Gastroesophageal sphincter (tissue), 4 donors: ENCODE data around the gene KRTAP5-3. TPM values are rescaled to one million over a fixed set of nuclear protein-coding genes. Genes with fewer than 3 reads are reported as not detected.

ENCODE experiments used
- ATAC-seq: fragments of 150-250 bp; one replicate; pipeline ENCODE4 v1.9.1; 2016; ENCODE audit warnings: mild to moderate bottlenecking, moderate library complexity
- H3K27ac ChIP-seq, 4 donors: fragments of 200-600 bp; sonication (generic) in 3 of 4; 1 replicate in 3 of 4; 2 replicates in 1 of 4; pipeline ENCODE4 v1.5.1; 2016 to 2019
- H3K27me3 ChIP-seq: fragments of 200-600 bp; sonication (generic); one replicate; pipeline ENCODE4 v1.5.1; 2019
- H3K36me3 ChIP-seq, 2 donors: fragments of 200-600 bp; sonication (generic); one replicate each; pipeline ENCODE4 v1.5.1; 2019; ENCODE audit warnings: control low read depth in 1 of 2
- H3K4me1 ChIP-seq, 3 donors: fragments of 200-600 bp; sonication (generic); 1 replicate in 2 of 3; 2 replicates in 1 of 3; pipeline ENCODE4 v1.5.1; 2016 to 2019; ENCODE audit warnings: control low read depth in 2 of 3
- H3K4me3 ChIP-seq, 2 donors: fragments of 200-600 bp; sonication (generic); one replicate each; pipeline ENCODE4 v1.5.1; 2019; ENCODE audit warnings: mild to moderate bottlenecking in 1 of 2, moderate library complexity in 1 of 2
- H3K9me3 ChIP-seq, 3 donors: fragments of 200-600 bp; sonication (generic); one replicate each; pipeline ENCODE4 v1.5.1; 2017 to 2019; ENCODE audit warnings: control low read depth in 2 of 3
- CTCF ChIP-seq, 4 experiments: fragments of 200-600 bp in 2 of 4; fragments of 450-650 bp in 2 of 4; sonication (generic) in 1 of 4; IDR thresholded peaks; one replicate each; pipeline ENCODE4 v1.5.1; 2017 to 2019; ENCODE audit warnings: antibody characterized with exemption in 4 of 4, mild to moderate bottlenecking in 2 of 4, moderate library complexity in 2 of 4
- EP300 ChIP-seq: sonication (generic); formaldehyde crosslinking; IDR thresholded peaks from one replicate; pipeline ENCODE4 v1.6.1; 2017; ENCODE audit warnings: antibody characterized with exemption, mild to moderate bottlenecking
- POLR2A ChIP-seq, 2 donors: fragments of 450-650 bp; IDR thresholded peaks; one replicate each; pipeline ENCODE4 v1.6.1; 2017; ENCODE audit warnings: antibody characterized with exemption in 2 of 2, mild to moderate bottlenecking in 2 of 2, moderate library complexity in 1 of 2
- POLR2AphosphoS5 ChIP-seq: sonication (generic); formaldehyde crosslinking; IDR thresholded peaks from one replicate; pipeline ENCODE4 v1.6.1; 2017; ENCODE audit warnings: antibody characterized with exemption
- WGBS, 2 donors: methylation state at CpG; one replicate each; pipeline ENCODE4 v1.1.5; 2018; ENCODE audit warnings: low coverage in 1 of 2; 5-methylcytosine and 5-hydroxymethylcytosine counted together
- total RNA-seq, 4 donors: library from RNA; depleted of rRNA; stranded (reverse); fragments of >200 nt; gene quantifications; one replicate each; pipeline ENCODE4 v1.1.0, GENCODE V29; 2016

KRTAP5-3 gene
- total RNA-seq, 4 donors from 2014 or later: not detected

GRCh38 chr11:1652026-1652425, 43.8 kb upstream of the KRTAP5-3 start:
- 61% methylated on average over 3 of the region's 19 CpGs; no CpG with 5 or more reads in 1 of the 2 donors for WGBS, 2 donors
- no peak overlapping the region for H3K27ac ChIP-seq

GRCh38 chr11:1651411-1651980, 43.2 kb upstream of the KRTAP5-3 start:
- H3K4me3 ChIP-seq: no peak overlapping the region
- H3K36me3 ChIP-seq: no peaks in the 10 kb centered on the region
- TF ChIP-seq POLR2A (IDR thresholded peaks at IDR 0.05): no peak
- no peak for TF ChIP-seq CTCF (IDR thresholded peaks at IDR 0.05)
- TF ChIP-seq EP300: no peak
- no peak for TF ChIP-seq POLR2AphosphoS5
- ATAC-seq: no peak
- no peaks in the 10 kb centered on the region for H3K9me3 ChIP-seq
- H3K4me1 ChIP-seq: peaks cover 0 to 6% (median 0%) of the 10 kb centered on the region in 3 donors
- peaks cover 30% of the 10 kb centered on the region for H3K27me3 ChIP-seq
- WGBS, 2 donors: 67 to 77% methylated on average over 1 to 4 of the region's 7 CpGs
- H3K27ac ChIP-seq: no peak overlapping the region

More at GRCh38 chr11:1652026-1652425, 43.8 kb upstream of the KRTAP5-3 start:
- H3K36me3 ChIP-seq: no peaks in the 10 kb centered on the region
- TF ChIP-seq POLR2AphosphoS5 (no peak), EP300 (no peak), POLR2A (IDR thresholded peaks at IDR 0.05) (no peak)
- H3K4me3 ChIP-seq: no peak overlapping the region
- peaks cover 30% of the 10 kb centered on the region for H3K27me3 ChIP-seq
- no peaks in the 10 kb centered on the region for H3K9me3 ChIP-seq
- no peak for ATAC-seq
- H3K4me1 ChIP-seq: peaks cover 0 to 6% (median 0%) of the 10 kb centered on the region in 3 donors

GRCh38 chr11:1650918-1651262, 42.6 kb upstream of the KRTAP5-3 start:
- Histone ChIP-seq H3K27me3 (peaks cover 24% of the 10 kb centered on the region), H3K9me3 (no peaks in the 10 kb centered on the region), H3K36me3 (no peaks in the 10 kb centered on the region), H3K4me3 (no peak overlapping the region), H3K27ac (no peak overlapping the region), H3K4me1 (peaks cover 0 to 6% (median 0%) of the 10 kb centered on the region in 3 donors)
- 60% methylated on average over 2 of the region's 5 CpGs; no CpG with 5 or more reads in 1 of the 2 donors for WGBS, 2 donors
- ATAC-seq: no peak
- no peak for TF ChIP-seq CTCF (IDR thresholded peaks at IDR 0.05)
- no peak for TF ChIP-seq POLR2A (IDR thresholded peaks at IDR 0.05)
- no peak for TF ChIP-seq EP300
- TF ChIP-seq POLR2AphosphoS5: no peak

GRCh38 chr11:1650034-1650917, 42.0 kb upstream of the KRTAP5-3 start:
- H3K9me3 ChIP-seq: no peaks in the 10 kb centered on the region
- no peaks in the 10 kb centered on the region for H3K36me3 ChIP-seq
- ATAC-seq: no peak
- no peak overlapping the region for H3K4me3 ChIP-seq
- no peak overlapping the region for H3K27ac ChIP-seq
- 50 to 76% methylated on average over 2 to 8 of the region's 15 CpGs for WGBS, 2 donors
- H3K4me1 ChIP-seq: peaks cover 0 to 6% (median 0%) of the 10 kb centered on the region in 3 donors
- peaks cover 18% of the 10 kb centered on the region for H3K27me3 ChIP-seq
- no peak for TF ChIP-seq EP300
- no peak for TF ChIP-seq POLR2AphosphoS5
- no peak for TF ChIP-seq POLR2A (IDR thresholded peaks at IDR 0.05)
- no peak for TF ChIP-seq CTCF (IDR thresholded peaks at IDR 0.05)

- TF ChIP-seq EP300 (no peak), CTCF (IDR thresholded peaks at IDR 0.05) (no peak), POLR2A (IDR thresholded peaks at IDR 0.05) (no peak)
- Histone ChIP-seq H3K4me1 (peaks cover 0 to 6% (median 0%) of the 10 kb centered on the region in 3 donors), H3K27me3 (peaks cover 15% of the 10 kb centered on the region), H3K36me3 (no peaks in the 10 kb centered on the region), H3K4me3 (no peak overlapping the region), H3K9me3 (no peaks in the 10 kb centered on the region), H3K27ac (no peak overlapping the region)
- no peak for ATAC-seq
- WGBS, 2 donors: 85 to 91% methylated on average over 13 to 15 of the region's 28 CpGs
These were observed 40.6 kb upstream of the KRTAP5-3 start for GRCh38 chr11:1648653-1649420.
